NCI-H2171 treated with DMSO at 0.1 percent for 48 hours (cell line): ENCODE measurements around the gene PPM1J.
A peak's percentile ranks its signal among the peaks of the same experiment; 100 is the strongest.

Experiments
- DNase-seq: peaks from one replicate; lab custom pipeline; 2025; lab: John Stamatoyannopoulos, UW

The PPM1J gene

GRCh38 chr1:112704391-112704933 lies 10.7 kb downstream of the PPM1J start:
- no peak for DNase-seq

- DNase-seq = no peak
Observed at GRCh38 chr1:112703706-112704105, 11.4 kb downstream of the PPM1J start.

GRCh38 chr1:112702420-112703261 lies 12.5 kb downstream of the PPM1J start:
- no peak for DNase-seq

- DNase-seq = no peak
Observed at GRCh38 chr1:112702067-112702395, 13.1 kb downstream of the PPM1J start.

GRCh38 chr1:112701227-112702066 lies 13.7 kb downstream of the PPM1J start:
- no peak for DNase-seq

GRCh38 chr1:112700290-112701226 lies 14.6 kb downstream of the PPM1J start:
- peak; percentile 43 for DNase-seq

- no peak for DNase-seq
Observed at GRCh38 chr1:112699425-112700144, 15.5 kb downstream of the PPM1J start.

GRCh38 chr1:112698366-112699310 lies 16.5 kb downstream of the PPM1J start:
- DNase-seq = peak; percentile 95

- DNase-seq = peak; percentile 48
Observed at GRCh38 chr1:112697781-112698201, 17.3 kb downstream of the PPM1J start.

- no peak for DNase-seq
Observed at GRCh38 chr1:112696578-112697314, 18.4 kb downstream of the PPM1J start.

GRCh38 chr1:112695276-112695675 lies 19.9 kb downstream of the PPM1J start:
- no peak for DNase-seq

GRCh38 chr1:112694363-112694929 lies 20.7 kb downstream of the PPM1J start:
- no peak for DNase-seq

- DNase-seq = no peak
Observed at GRCh38 chr1:112693821-112694220, 21.3 kb downstream of the PPM1J start.

GRCh38 chr1:112692681-112693080 lies 22.5 kb downstream of the PPM1J start:
- DNase-seq = no peak

- DNase-seq = no peak
Observed at GRCh38 chr1:112689842-112690237, 25.3 kb downstream of the PPM1J start.

- DNase-seq = no peak
Observed at GRCh38 chr1:112689196-112689841, 25.8 kb downstream of the PPM1J start.

- DNase-seq = no peak
Observed at GRCh38 chr1:112688781-112689193, 26.3 kb downstream of the PPM1J start.

GRCh38 chr1:112687785-112688496 lies 27.2 kb downstream of the PPM1J start:
- no peak for DNase-seq
